Measurements from ENCODE around the gene BRD1. TPM values are rescaled to one million over a fixed set of nuclear protein-coding genes. Genes with fewer than 3 reads are reported as not detected.

Gene BRD1
- total RNA-seq, 1 donor from 2014 or later, result 37.4 TPM

DNA sequence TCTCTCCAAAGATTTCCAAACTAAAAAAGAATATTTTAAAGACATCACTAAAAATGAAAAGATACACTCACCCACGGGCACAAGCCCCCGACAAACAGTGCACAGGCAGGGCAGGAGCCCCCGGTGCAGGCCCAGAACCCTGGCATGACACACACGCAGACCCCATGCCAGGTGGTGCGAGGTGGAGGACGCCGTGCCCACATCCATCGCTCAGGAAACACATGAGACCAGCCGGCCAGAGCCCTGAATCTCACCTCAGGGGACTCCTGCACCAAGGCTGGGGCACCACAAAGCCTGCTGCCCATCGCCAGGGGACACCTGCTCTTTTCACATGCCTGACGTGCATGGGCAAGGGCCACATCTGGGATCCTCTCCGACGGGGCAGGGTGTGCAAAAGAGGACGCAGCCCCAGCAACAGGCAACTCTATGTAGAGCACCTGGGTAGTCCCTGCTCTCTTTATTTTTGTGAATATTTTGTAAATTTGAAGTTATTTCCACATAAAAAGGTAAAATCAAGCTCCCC, 13.4 kb downstream of the BRD1 start:
- peak; percentile 34 for DNase-seq
- ATAC-seq, result no peak
- TF ChIP-seq, protein P1, sequence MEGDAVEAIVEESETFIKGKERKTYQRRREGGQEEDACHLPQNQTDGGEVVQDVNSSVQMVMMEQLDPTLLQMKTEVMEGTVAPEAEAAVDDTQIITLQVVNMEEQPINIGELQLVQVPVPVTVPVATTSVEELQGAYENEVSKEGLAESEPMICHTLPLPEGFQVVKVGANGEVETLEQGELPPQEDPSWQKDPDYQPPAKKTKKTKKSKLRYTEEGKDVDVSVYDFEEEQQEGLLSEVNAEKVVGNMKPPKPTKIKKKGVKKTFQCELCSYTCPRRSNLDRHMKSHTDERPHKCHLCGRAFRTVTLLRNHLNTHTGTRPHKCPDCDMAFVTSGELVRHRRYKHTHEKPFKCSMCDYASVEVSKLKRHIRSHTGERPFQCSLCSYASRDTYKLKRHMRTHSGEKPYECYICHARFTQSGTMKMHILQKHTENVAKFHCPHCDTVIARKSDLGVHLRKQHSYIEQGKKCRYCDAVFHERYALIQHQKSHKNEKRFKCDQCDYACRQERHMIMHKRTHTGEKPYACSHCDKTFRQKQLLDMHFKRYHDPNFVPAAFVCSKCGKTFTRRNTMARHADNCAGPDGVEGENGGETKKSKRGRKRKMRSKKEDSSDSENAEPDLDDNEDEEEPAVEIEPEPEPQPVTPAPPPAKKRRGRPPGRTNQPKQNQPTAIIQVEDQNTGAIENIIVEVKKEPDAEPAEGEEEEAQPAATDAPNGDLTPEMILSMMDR (IDR thresholded peaks at IDR 0.05), result no peak
- Histone ChIP-seq H3K27me3 (ENCODE audit: low read depth) (no peaks in the 10 kb centered on the region), H3K4me1 (peaks cover 28% of the 10 kb centered on the region), H3K27ac (no peak overlapping the region), H3K36me3 (peaks cover 55% of the 10 kb centered on the region), H3K4me3 (no peak overlapping the region), H3K9me3 (no peaks in the 10 kb centered on the region)
- intact Hi-C loops (cut with DNase I), result no loop called here

DNA sequence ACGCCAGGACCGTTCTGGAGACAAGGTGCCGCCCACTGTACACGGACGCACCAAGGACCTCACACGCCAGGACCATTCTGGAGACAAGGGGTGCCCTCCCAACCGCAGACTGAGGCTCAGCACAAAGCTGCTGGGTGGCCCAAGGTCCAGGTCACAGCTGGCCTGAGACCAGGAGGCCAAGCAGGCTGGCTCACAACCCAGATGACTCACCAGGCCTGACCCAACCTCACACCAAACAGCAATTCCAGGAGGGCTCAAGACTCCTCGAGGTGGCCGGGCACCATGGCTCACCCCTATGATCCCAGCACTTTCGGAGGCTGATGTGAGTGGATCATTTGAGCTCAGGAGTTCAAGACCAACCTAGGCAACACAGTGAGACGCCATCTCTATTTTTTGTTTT, 14.8 kb downstream of the BRD1 start:
- peak in 1 of 2 donors; percentile 36 for ATAC-seq
- Histone ChIP-seq H3K27me3 (ENCODE audit: low read depth) (no peaks in the 10 kb centered on the region), H3K36me3 (peaks cover 41% of the 10 kb centered on the region), H3K4me1 (peaks cover 41% of the 10 kb centered on the region), H3K9me3 (no peaks in the 10 kb centered on the region), H3K4me3 (no peak overlapping the region), H3K27ac (no peak overlapping the region)
- peak; percentile 18 for DNase-seq
- TF ChIP-seq, protein P1 (IDR thresholded peaks at IDR 0.05), result no peak
- intact Hi-C loops (cut with DNase I), result no loop called here

DNA sequence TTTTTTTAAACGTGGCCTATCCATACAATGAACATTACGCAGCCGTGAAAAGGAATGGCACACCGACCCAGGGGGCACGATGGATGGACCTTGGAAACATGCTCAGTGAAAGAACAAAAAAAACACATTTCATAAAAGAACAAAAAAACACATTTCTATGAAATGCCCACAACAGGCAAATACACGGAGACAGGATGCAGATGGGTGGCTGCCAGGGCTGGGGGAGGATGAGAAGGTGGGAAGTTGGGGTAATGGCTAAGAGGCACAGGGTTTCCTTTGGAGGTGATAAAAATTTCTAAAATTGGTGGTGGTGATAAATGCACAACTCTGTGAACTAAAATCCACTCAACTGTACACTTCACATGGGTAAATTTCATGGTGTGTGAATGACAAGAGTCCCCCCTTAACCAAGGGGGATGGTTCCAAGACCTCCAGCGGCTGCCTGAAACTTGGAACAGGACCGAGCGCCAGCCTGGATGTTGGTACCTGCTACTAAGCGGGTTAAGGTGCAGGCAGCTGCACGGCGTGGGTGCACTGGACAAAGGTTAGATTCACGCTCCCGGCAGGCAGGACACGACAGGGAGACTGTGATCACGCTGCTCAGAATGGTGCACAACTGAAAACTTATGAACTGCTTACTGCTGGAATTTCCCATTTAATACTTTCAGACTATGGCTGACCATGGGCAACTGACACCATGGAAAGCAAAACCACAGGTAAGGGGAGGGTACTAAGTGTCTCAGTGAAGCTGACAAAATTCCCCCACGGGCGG, 16.5 kb downstream of the BRD1 start:
- peak; percentile 35 for DNase-seq

DNA sequence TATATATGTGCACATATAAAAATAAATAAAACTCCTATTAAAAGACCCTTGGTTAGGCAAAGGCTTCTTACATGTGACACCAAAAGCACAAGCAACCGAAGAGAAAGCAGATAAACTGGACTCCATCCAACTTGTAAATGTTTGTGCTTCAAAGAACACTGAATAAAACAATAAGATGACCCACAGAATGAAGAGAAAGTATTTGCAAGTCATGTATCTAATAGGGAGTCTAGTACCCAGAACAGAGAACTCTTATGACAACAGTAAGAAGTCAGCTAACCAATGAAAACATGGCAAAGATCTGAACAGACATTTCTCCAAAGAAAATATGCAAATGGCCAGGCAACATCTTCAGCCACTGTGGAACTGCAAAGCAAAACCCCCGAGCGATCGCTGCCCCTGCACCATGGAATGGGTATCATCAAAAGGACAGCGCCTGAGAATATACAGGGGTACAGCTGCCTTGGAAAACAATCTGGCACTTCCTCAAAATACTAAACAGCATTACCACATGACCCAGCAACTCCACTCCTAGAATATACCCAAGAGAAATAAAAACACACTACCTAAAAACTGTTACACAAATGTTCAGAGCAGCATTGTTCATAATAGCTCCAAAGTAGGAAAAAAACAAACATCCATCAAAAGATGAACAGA, 17.2 kb downstream of the BRD1 start:
- ATAC-seq (no peak), DNase-seq (peak; percentile 18)
- intact Hi-C loops (cut with DNase I), result no loop called here
- H3K27me3 ChIP-seq (ENCODE audit: low read depth), result no peaks in the 10 kb centered on the region
- TF ChIP-seq, protein P1 (IDR thresholded peaks at IDR 0.05), result no peak
- H3K27ac ChIP-seq, result no peak overlapping the region
- H3K4me1 ChIP-seq, result peaks cover 38% of the 10 kb centered on the region
- peaks cover 23% of the 10 kb centered on the region for H3K36me3 ChIP-seq
- no peaks in the 10 kb centered on the region for H3K9me3 ChIP-seq
- H3K4me3 ChIP-seq, result no peak overlapping the region

More for the DNA sequence above, 16.5 kb downstream of the BRD1 start:
- Histone ChIP-seq H3K27me3 (ENCODE audit: low read depth) (no peaks in the 10 kb centered on the region), H3K4me3 (no peak overlapping the region), H3K27ac (no peak overlapping the region), H3K9me3 (no peaks in the 10 kb centered on the region), H3K36me3 (peaks cover 30% of the 10 kb centered on the region), H3K4me1 (peaks cover 43% of the 10 kb centered on the region)
- intact Hi-C loops (cut with DNase I), result no loop called here
- TF ChIP-seq, protein P1 (IDR thresholded peaks at IDR 0.05), result no peak
- ATAC-seq, result no peak

DNA sequence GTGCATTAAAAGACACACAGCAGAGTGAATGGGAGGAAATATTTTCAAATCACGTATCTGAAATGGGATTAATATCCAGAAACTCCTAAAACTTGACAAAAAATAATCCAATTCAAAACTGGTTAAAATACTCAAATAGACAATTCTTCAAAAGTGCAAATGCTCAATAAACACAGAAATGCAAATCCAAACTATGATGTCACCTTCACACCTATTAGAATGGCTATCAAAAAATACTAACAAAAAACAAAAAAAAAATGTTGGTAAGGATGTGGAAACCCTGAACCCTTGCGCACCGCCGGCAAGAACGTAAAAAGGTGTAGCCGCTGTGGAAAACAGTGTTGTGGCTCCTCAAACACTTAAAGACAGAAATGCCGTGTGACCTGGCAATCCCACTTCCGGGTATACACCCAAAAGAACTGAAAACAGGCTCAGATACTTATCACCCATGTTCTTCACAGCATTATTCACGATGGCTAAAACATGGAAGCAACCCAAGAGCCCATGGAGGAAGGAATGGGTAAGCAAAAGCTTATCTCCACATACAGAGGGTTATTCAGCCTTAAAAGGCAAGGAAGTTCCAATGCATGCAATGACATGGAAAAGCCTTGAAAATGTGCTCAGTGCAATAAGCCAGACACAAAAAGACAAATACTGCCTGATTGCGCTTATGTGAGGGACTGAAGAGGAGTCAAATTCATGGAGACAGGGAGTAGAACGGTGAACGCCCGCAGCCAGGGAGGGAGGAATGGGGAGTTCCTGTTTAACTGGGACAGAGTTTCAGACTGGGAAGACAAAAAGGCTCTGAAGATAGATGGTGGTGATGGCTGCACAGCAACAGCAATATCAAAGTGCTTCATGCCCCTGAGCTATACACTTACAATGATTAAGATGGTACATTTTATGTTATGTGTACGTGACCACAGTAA, 19.6 kb downstream of the BRD1 start:
- H3K4me1 ChIP-seq, result peaks cover 49% of the 10 kb centered on the region
- H3K4me3 ChIP-seq, result no peak overlapping the region
- H3K9me3 ChIP-seq, result no peaks in the 10 kb centered on the region
- intact Hi-C loops (cut with DNase I), result no loop called here
- TF ChIP-seq, protein P1 (IDR thresholded peaks at IDR 0.05), result no peak
- DNase-seq (peak; percentile 20), ATAC-seq (peak in 1 of 2 donors; percentile 7)
- H3K27me3 ChIP-seq (ENCODE audit: low read depth), result no peaks in the 10 kb centered on the region
- no peak overlapping the region for H3K27ac ChIP-seq
- H3K36me3 ChIP-seq, result peaks cover 29% of the 10 kb centered on the region

Data from lower lobe of right lung (tissue), 2 donors.